Measurements from ENCODE around the gene USP31.

Gene USP31

GRCh38 chr16:23055481-23055880 is 93.8 kb downstream of the USP31 start:
- no peak overlapping the region for H3K4me3 ChIP-seq (ENCODE audit: low read depth in 1 of 2, low read length in 2 of 2)
- no peaks in the 10 kb centered on the region for H3K9me3 ChIP-seq (ENCODE audit: insufficient read depth, low read length, severe bottlenecking)
- H2AFZ ChIP-seq (ENCODE audit: low read depth, low read length) = no peak overlapping the region
- H3K27ac ChIP-seq (ENCODE audit: low read length) = no peak overlapping the region
- no peak overlapping the region for H3K9ac ChIP-seq (ENCODE audit: low read depth, low read length)
- DNase-seq = no peak
- H3K36me3 ChIP-seq (ENCODE audit: insufficient read depth, low read length) = no peaks in the 10 kb centered on the region
- peaks cover 9% of the 10 kb centered on the region for H3K27me3 ChIP-seq (ENCODE audit: insufficient read depth, low read length, poor library complexity)
- H3K4me2 ChIP-seq (ENCODE audit: insufficient read depth, low read length) = no peak overlapping the region
- no peaks in the 10 kb centered on the region for H3K4me1 ChIP-seq (ENCODE audit: insufficient read depth, low read length)
- no peak for ATAC-seq (ENCODE audit: insufficient read depth, low read depth)
- no peaks in the 10 kb centered on the region; the same call in 1 of the 2 replicates for H4K20me1 ChIP-seq (ENCODE audit: insufficient read depth, low read length)
- TF ChIP-seq EZH2 (IDR thresholded peaks at IDR 0.05; ENCODE audit: borderline replicate concordance, low read depth, low read length, severe bottlenecking) (no peak), CTCF (IDR thresholded peaks at IDR 0.05; ENCODE audit: borderline replicate concordance, extremely low read depth, low read length, poor library complexity, severe bottlenecking) (no peak)
- no peaks in the 10 kb centered on the region for H3K79me2 ChIP-seq (ENCODE audit: insufficient read depth, low read length)

GRCh38 chr16:23052908-23053580 is 96.2 kb downstream of the USP31 start:
- H4K20me1 ChIP-seq (ENCODE audit: insufficient read depth, low read length) = no peaks in the 10 kb centered on the region; the same call in 1 of the 2 replicates
- no peak overlapping the region for H3K9ac ChIP-seq (ENCODE audit: low read depth, low read length)
- TF ChIP-seq EZH2 (IDR thresholded peaks at IDR 0.05; ENCODE audit: borderline replicate concordance, low read depth, low read length, severe bottlenecking) (no peak), CTCF (IDR thresholded peaks at IDR 0.05; ENCODE audit: borderline replicate concordance, extremely low read depth, low read length, poor library complexity, severe bottlenecking) (no peak)
- DNase-seq = no peak
- no peaks in the 10 kb centered on the region for H3K79me2 ChIP-seq (ENCODE audit: insufficient read depth, low read length)
- H3K36me3 ChIP-seq (ENCODE audit: insufficient read depth, low read length) = no peaks in the 10 kb centered on the region
- H3K9me3 ChIP-seq (ENCODE audit: insufficient read depth, low read length, severe bottlenecking) = no peaks in the 10 kb centered on the region
- H3K4me1 ChIP-seq (ENCODE audit: insufficient read depth, low read length) = no peaks in the 10 kb centered on the region
- ATAC-seq (ENCODE audit: insufficient read depth, low read depth) = no peak
- no peak overlapping the region for H3K4me3 ChIP-seq (ENCODE audit: low read depth in 1 of 2, low read length in 2 of 2)
- H3K27ac ChIP-seq (ENCODE audit: low read length) = no peak overlapping the region
- no peak overlapping the region for H3K4me2 ChIP-seq (ENCODE audit: insufficient read depth, low read length)
- H2AFZ ChIP-seq (ENCODE audit: low read depth, low read length) = no peak overlapping the region
- H3K27me3 ChIP-seq (ENCODE audit: insufficient read depth, low read length, poor library complexity) = peaks cover 11% of the 10 kb centered on the region

- Histone ChIP-seq H2AFZ (ENCODE audit: low read depth, low read length) (no peak overlapping the region), H3K4me3 (ENCODE audit: low read depth in 1 of 2, low read length in 2 of 2) (no peak overlapping the region), H3K36me3 (ENCODE audit: insufficient read depth, low read length) (no peaks in the 10 kb centered on the region), H3K9me3 (ENCODE audit: insufficient read depth, low read length, severe bottlenecking) (no peaks in the 10 kb centered on the region), H3K4me1 (ENCODE audit: insufficient read depth, low read length) (no peaks in the 10 kb centered on the region), H3K27me3 (ENCODE audit: insufficient read depth, low read length, poor library complexity) (peaks cover 16% of the 10 kb centered on the region), H3K4me2 (ENCODE audit: insufficient read depth, low read length) (no peak overlapping the region), H3K79me2 (ENCODE audit: insufficient read depth, low read length) (no peaks in the 10 kb centered on the region), H3K9ac (ENCODE audit: low read depth, low read length) (no peak overlapping the region), H3K27ac (ENCODE audit: low read length) (no peak overlapping the region), H4K20me1 (ENCODE audit: insufficient read depth, low read length) (no peaks in the 10 kb centered on the region; the same call in 1 of the 2 replicates)
- ATAC-seq (ENCODE audit: insufficient read depth, low read depth) = no peak
- TF ChIP-seq EZH2 (IDR thresholded peaks at IDR 0.05; ENCODE audit: borderline replicate concordance, low read depth, low read length, severe bottlenecking) (no peak), CTCF (IDR thresholded peaks at IDR 0.05; ENCODE audit: borderline replicate concordance, extremely low read depth, low read length, poor library complexity, severe bottlenecking) (no peak)
- DNase-seq = no peak
These were observed 97.0 kb downstream of the USP31 start for GRCh38 chr16:23052221-23052620.
